HCT116 (cell line): Measurements from ENCODE around the gene ANKIB1. TPM values are rescaled to one million over a fixed set of nuclear protein-coding genes. Genes with fewer than 3 reads are reported as not detected.

Source experiments
- ATAC-seq: fragments of 200-7000 bp; cut with Tn5 transposase; 2 replicates; pipeline ENCODE4 v1.9.1; 2020; ENCODE audit warnings: mild to moderate bottlenecking, moderate library complexity
- BruUV-seq: library from RNA; stranded (reverse); fragments of 400-500 nt; replicated peaks from 2 replicates; lab custom pipeline; 2021; lab: Mats Ljungman, UMichigan
- CTCF ChIA-PET: fragments of 300-600 bp; sonication (Branson Sonifier 250); formaldehyde crosslinking; loops from one replicate; lab custom pipeline; 2021; ENCODE audit warnings: antibody characterized with exemption; lab: Charles Lee
- POLR2A ChIA-PET: fragments of 300-600, 350-600 bp; sonication (Branson Sonifier 250); formaldehyde crosslinking; loops from one replicate; lab custom pipeline; 2021; ENCODE audit warnings: antibody characterized with exemption; lab: Charles Lee
- RAD21 ChIA-PET, 2 experiments: fragments of 300-600 bp; sonication (Branson Sonifier 250); formaldehyde crosslinking; loops; one replicate each; lab custom pipeline; 2023; ENCODE audit warnings: low total read pairs in 2 of 2; ENCODE audit not compliant: uncharacterized antibody in 2 of 2, unreplicated experiment in 2 of 2, low non-redundant PET in 1 of 2; lab: Charles Lee
- DNase-seq: peaks from one replicate; pipeline ENCODE4 v3.0.0-alpha.2; 2010; ENCODE audit warnings: low read depth, low spot score
- H2AFZ ChIP-seq: fragments of 200-600 bp; shearing (Covaris generic), sonication (generic); 2 replicates; pipeline ENCODE4 v1.6.1; 2017; ENCODE audit warnings: low read depth, mixed run types, mixed read lengths, antibody characterized with exemption, low read length; ENCODE audit not compliant: poor library complexity, severe bottlenecking
- H3K27ac ChIP-seq: 2 replicates; pipeline ENCODE4 v1.5.1; 2012; ENCODE audit warnings: low read depth, low read length
- H3K27me3 ChIP-seq: fragments of 200-600 bp; sonication (generic); 2 replicates; pipeline ENCODE4 v1.6.1; 2016; ENCODE audit warnings: mixed run types, low read length, mixed read lengths; ENCODE audit not compliant: insufficient read depth
- H3K36me3 ChIP-seq, 2 experiments: fragments of 200-500 bp in 1 of 2; fragments of 200-600 bp in 1 of 2; sonication (Bioruptor generic) in 1 of 2; sonication (generic) in 1 of 2; 2 replicates each; pipeline versions ENCODE4 v1.5.1 to v1.6.1; 2014 to 2016; ENCODE audit warnings: low read length in 2 of 2, inconsistent platforms in 1 of 2, mixed read lengths in 1 of 2, mixed run types in 1 of 2; ENCODE audit not compliant: insufficient read depth in 2 of 2, control insufficient read depth in 1 of 2
- H3K4me1 ChIP-seq, 2 experiments: fragments of 200-600 bp in 1 of 2; sonication (generic) in 1 of 2; 2 replicates each; pipeline versions ENCODE4 v1.5.1 to v1.6.1; 2012 to 2017; ENCODE audit warnings: low read length in 2 of 2, inconsistent platforms in 1 of 2, mild to moderate bottlenecking in 1 of 2, mixed read lengths in 1 of 2, mixed run types in 1 of 2, moderate library complexity in 1 of 2; ENCODE audit not compliant: insufficient read depth in 2 of 2, control insufficient read depth in 1 of 2
- H3K4me2 ChIP-seq: fragments of 200-600 bp; sonication (generic); 2 replicates; pipeline ENCODE4 v1.6.1; 2017; ENCODE audit warnings: mixed run types, low read length, mixed read lengths
- H3K4me3 ChIP-seq, 2 experiments: fragments of 200-600 bp in 1 of 2; sonication (generic) in 1 of 2; replicated peaks in 1 of 2; 2 replicates each; pipeline ENCODE4 v1.5.1; 2011 to 2016; ENCODE audit warnings: low read length in 2 of 2, control low read depth in 1 of 2, low read depth in 1 of 2, mild to moderate bottlenecking in 1 of 2, mixed read lengths in 1 of 2, mixed run types in 1 of 2
- H3K79me2 ChIP-seq: fragments of 200-600 bp; sonication (generic); 2 replicates; pipeline ENCODE4 v1.6.1; 2017; ENCODE audit warnings: mild to moderate bottlenecking, mixed run types, low read length, moderate library complexity, mixed read lengths; ENCODE audit not compliant: insufficient read depth
- H3K9ac ChIP-seq: fragments of 200-600 bp; sonication (generic); 2 replicates; pipeline ENCODE4 v1.6.1; 2016; ENCODE audit warnings: low read length, mixed read lengths
- H3K9me2 ChIP-seq: fragments of 200-600 bp; sonication (generic), shearing (Covaris generic); 2 replicates; pipeline ENCODE4 v1.6.1; 2017; ENCODE audit warnings: mixed run types, mild to moderate bottlenecking, moderate library complexity; ENCODE audit not compliant: insufficient read depth
- H3K9me3 ChIP-seq, 2 experiments: fragments of 200-500 bp in 1 of 2; fragments of 200-600 bp in 1 of 2; sonication (Bioruptor generic) in 1 of 2; sonication (generic) in 1 of 2; 2 replicates each; pipeline ENCODE4 v1.6.1; 2014 to 2017; ENCODE audit warnings: low read length in 2 of 2, mixed read lengths in 2 of 2, inconsistent platforms in 1 of 2, low read depth in 1 of 2, mild to moderate bottlenecking in 1 of 2, mixed run types in 1 of 2, moderate library complexity in 1 of 2; ENCODE audit not compliant: control insufficient read depth in 1 of 2, insufficient read depth in 1 of 2
- H4K20me1 ChIP-seq: fragments of 200-600 bp; sonication (generic), shearing (Covaris generic); 2 replicates; pipeline ENCODE4 v1.6.1; 2017; ENCODE audit warnings: mixed run types, mild to moderate bottlenecking, moderate library complexity; ENCODE audit not compliant: insufficient read depth
- CEBPB ChIP-seq: IDR thresholded peaks from 2 replicates; pipeline ENCODE4 v1.6.1; 2012; ENCODE audit warnings: low read depth
- CTCF ChIP-seq, 3 experiments: fragments of 200-600 bp in 1 of 3; sonication (generic) in 1 of 3; IDR thresholded peaks in 2 of 3; conservative IDR thresholded peaks in 1 of 3; 2 replicates each; pipeline ENCODE4 v1.5.1; 2012 to 2017; ENCODE audit warnings: low read depth in 2 of 3, low read length in 2 of 3, antibody characterized with exemption in 1 of 3, borderline replicate concordance in 1 of 3, control low read depth in 1 of 3, mild to moderate bottlenecking in 1 of 3, mixed read lengths in 1 of 3, mixed run types in 1 of 3, moderate library complexity in 1 of 3; ENCODE audit not compliant: insufficient read depth in 1 of 3
- EGR1 ChIP-seq: IDR thresholded peaks from 2 replicates; pipeline ENCODE4 v1.6.1; 2012; ENCODE audit warnings: low read depth
- ELF1 ChIP-seq: IDR thresholded peaks from 2 replicates; pipeline ENCODE4 v1.6.1; 2012; ENCODE audit warnings: low read depth, borderline replicate concordance
- JUND ChIP-seq: IDR thresholded peaks from 2 replicates; pipeline ENCODE4 v1.6.1; 2012
- RAD21 ChIP-seq: IDR thresholded peaks from 2 replicates; pipeline ENCODE4 v1.6.1; 2012; ENCODE audit warnings: low read depth, mild to moderate bottlenecking
- SIN3A ChIP-seq: IDR thresholded peaks from 2 replicates; pipeline ENCODE4 v1.6.1; 2012; ENCODE audit warnings: low read depth
- SRF ChIP-seq: IDR thresholded peaks from 2 replicates; pipeline ENCODE4 v1.6.1; 2012; ENCODE audit warnings: low read depth
- TCF7L2 ChIP-seq: IDR thresholded peaks from 2 replicates; pipeline ENCODE4 v1.7.0; 2011; ENCODE audit warnings: borderline replicate concordance, inconsistent platforms; ENCODE audit not compliant: insufficient read depth, insufficient read length; ENCODE audit errors: extremely low read depth
- ZBTB33 ChIP-seq: IDR thresholded peaks from 2 replicates; pipeline ENCODE4 v1.6.1; 2011; ENCODE audit warnings: mild to moderate bottlenecking, low read length, moderate library complexity; ENCODE audit not compliant: insufficient replicate concordance; ENCODE audit errors: extremely low read depth
- intact Hi-C: fragments of 100-400 bp; cut with micrococcal nuclease; formaldehyde crosslinking; loops from 2 replicates; pipeline ENCODE4 v1.10.0; 2022
- total RNA-seq: library from RNA; stranded (reverse); gene quantifications from one replicate; pipeline ENCODE4 v1.2.1, GENCODE V29; 2021; ENCODE audit not compliant: unreplicated experiment

ANKIB1 gene
- total RNA-seq, 1 experiment from 2014 or later, result 41.2 TPM

- ChIA-PET POLR2A (no interaction called here), RAD21 (no interaction called here), CTCF (no interaction called here)
- no peak overlapping the region for H2AFZ ChIP-seq
- DNase-seq (no peak), ATAC-seq (no peak)
- no TSS peak for BruUV-seq
- no peak for TF ChIP-seq ZBTB33
- TF ChIP-seq CEBPB, result no peak
- TF ChIP-seq CTCF (IDR thresholded peaks at IDR 0.05 in 2 of 3, conservative IDR thresholded peaks at IDR 0.05 in 1 of 3; ENCODE audit: borderline replicate concordance in 1 of 3, insufficient read depth in 1 of 3, low read depth in 2 of 3, low read length in 2 of 3), result no peak
- no peak for TF ChIP-seq JUND
- no peak for TF ChIP-seq RAD21
- no peak for TF ChIP-seq SIN3A
- TF ChIP-seq SRF, result no peak
- TF ChIP-seq TCF7L2, result no peak
- TF ChIP-seq EGR1, result no peak
- TF ChIP-seq ELF1, result no peak
- intact Hi-C loops, result no loop called here
- no peaks in the 10 kb centered on the region for H3K27me3 ChIP-seq
- no peaks in the 10 kb centered on the region for H3K9me3 ChIP-seq
- no peaks in the 10 kb centered on the region for H3K9me2 ChIP-seq
- H3K4me2 ChIP-seq, result no peak overlapping the region
- H3K27ac ChIP-seq, result no peak overlapping the region
- no peak overlapping the region for H3K4me3 ChIP-seq
- no peaks in the 10 kb centered on the region for H4K20me1 ChIP-seq
- H3K36me3 ChIP-seq, result peaks cover 0 to 5% of the 10 kb centered on the region in 2 experiments; a peak in 1 of 4 replicates
- no peaks in the 10 kb centered on the region for H3K4me1 ChIP-seq
- H3K79me2 ChIP-seq, result no peaks in the 10 kb centered on the region
- no peak overlapping the region for H3K9ac ChIP-seq
Observed at GRCh38 chr7:92362131-92362530, 116.4 kb downstream of the ANKIB1 start.
